Small intestine (tissue), 7 donors: ENCODE data around the gene MSI2. TPM values are rescaled to one million over a fixed set of nuclear protein-coding genes. Genes with fewer than 3 reads are reported as not detected.

ENCODE experiments used
- DNase-seq, 2 donors: peaks; one replicate each; pipeline versions ENCODE4 v3.0.0 to v3.0.0-alpha.2; 2013
- FAIRE-seq: peaks from 2 replicates; lab custom pipeline; 2012; peaks lifted over from hg19 to GRCh38; lab: Jason Lieb, UNC
- H3K27ac ChIP-seq, 3 donors: one replicate each; pipeline ENCODE4 v1.5.1; 2013; ENCODE audit warnings: low read length in 2 of 3, mild to moderate bottlenecking in 2 of 3, control low read depth in 1 of 3, inconsistent platforms in 1 of 3, low read depth in 1 of 3, moderate library complexity in 1 of 3
- H3K27me3 ChIP-seq, 3 donors: one replicate each; pipeline ENCODE4 v1.6.1; 2013; ENCODE audit warnings: low read length in 3 of 3, inconsistent platforms in 1 of 3; ENCODE audit not compliant: control insufficient read depth in 3 of 3, insufficient read depth in 3 of 3
- H3K36me3 ChIP-seq, 3 donors: one replicate each; pipeline ENCODE4 v1.6.1; 2013; ENCODE audit warnings: low read length in 3 of 3, inconsistent platforms in 1 of 3, low read depth in 1 of 3, mild to moderate bottlenecking in 1 of 3, moderate library complexity in 1 of 3; ENCODE audit not compliant: control insufficient read depth in 3 of 3, insufficient read depth in 2 of 3
- H3K4me1 ChIP-seq, 3 donors: one replicate each; pipeline ENCODE4 v1.6.1; 2013; ENCODE audit warnings: low read length in 2 of 3, inconsistent platforms in 1 of 3, low read depth in 1 of 3, mild to moderate bottlenecking in 1 of 3, moderate library complexity in 1 of 3; ENCODE audit not compliant: control insufficient read depth in 3 of 3, insufficient read depth in 2 of 3
- H3K4me3 ChIP-seq, 3 donors: one replicate each; pipeline ENCODE4 v1.5.1; 2013; ENCODE audit warnings: low read length in 3 of 3, control low read depth in 1 of 3, inconsistent platforms in 1 of 3, low read depth in 1 of 3, mild to moderate bottlenecking in 1 of 3, moderate library complexity in 1 of 3
- H3K9me3 ChIP-seq, 2 donors: one replicate each; pipeline ENCODE4 v1.6.1; 2013; ENCODE audit warnings: low read depth in 1 of 2, low read length in 1 of 2; ENCODE audit not compliant: control insufficient read depth in 2 of 2, insufficient read depth in 1 of 2
- WGBS, 3 donors: extraction: QIAGEN DNeasy Blood & Tissue Kit; methylation state at CpG; one replicate each; pipeline ENCODE4 v1.1.7; 2013; 5-methylcytosine and 5-hydroxymethylcytosine counted together
- polyA plus RNA-seq, 4 donors: library from polyadenylated mRNA; stranded (reverse) in 3 of 4; unstranded in 1 of 4; fragments of 200-250 nt in 3 of 4; fragments of 120-200 nt in 1 of 4; gene quantifications; one replicate each; pipeline versions ENCODE4 v1.2.1 to v1.2.3, GENCODE V29; 2013
- donor health status: healthy with polysubstance abuse.
- donor health status: control.
- donor health status: control.
- donor health status: Bipolar disorder and iron deficiency.
- donor health status: healthy.

MSI2 gene
- polyA plus RNA-seq, 4 donors, result 5.1 to 49.4 (median 12.6) TPM

DNA sequence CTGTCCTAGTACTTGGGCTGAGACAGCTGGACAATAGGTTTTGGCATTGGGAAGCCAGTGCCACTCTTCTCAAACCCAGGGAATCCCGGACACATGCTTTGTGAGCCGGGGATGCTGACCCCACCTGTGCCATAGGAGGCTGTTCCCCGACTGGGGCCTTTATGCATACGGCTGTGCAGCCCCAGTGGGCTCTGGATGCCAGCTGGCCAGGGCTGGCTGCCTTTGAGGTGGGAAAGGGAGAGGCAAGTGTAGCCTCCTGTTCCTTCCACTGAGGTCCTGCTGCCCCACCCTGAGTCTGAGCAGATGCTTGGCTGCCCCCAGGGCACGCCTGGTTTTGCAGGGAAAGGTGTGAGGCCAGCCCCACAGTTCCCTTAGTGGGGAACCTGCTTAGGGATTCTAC lies 383.1 kb downstream of the MSI2 start:
- 85 to 88% (median 86%) methylated on average over 5 of the region's 5 CpGs for WGBS, 3 donors
- Histone ChIP-seq H3K36me3 (peaks cover 0 to 76% (median 0%) of the 10 kb centered on the region in 3 donors), H3K27me3 (no peaks in the 10 kb centered on the region), H3K27ac (no peak overlapping the region), H3K9me3 (no peaks in the 10 kb centered on the region), H3K4me3 (no peak overlapping the region), H3K4me1 (no peaks in the 10 kb centered on the region)
- no peak for DNase-seq
- FAIRE-seq, result no peak

GRCh38 chr17:57640079-57640478 lies 383.8 kb downstream of the MSI2 start:
- no peak overlapping the region for H3K4me3 ChIP-seq
- 90 to 96% (median 91%) methylated on average over 7 of the region's 7 CpGs for WGBS, 3 donors
- DNase-seq, result no peak

DNA sequence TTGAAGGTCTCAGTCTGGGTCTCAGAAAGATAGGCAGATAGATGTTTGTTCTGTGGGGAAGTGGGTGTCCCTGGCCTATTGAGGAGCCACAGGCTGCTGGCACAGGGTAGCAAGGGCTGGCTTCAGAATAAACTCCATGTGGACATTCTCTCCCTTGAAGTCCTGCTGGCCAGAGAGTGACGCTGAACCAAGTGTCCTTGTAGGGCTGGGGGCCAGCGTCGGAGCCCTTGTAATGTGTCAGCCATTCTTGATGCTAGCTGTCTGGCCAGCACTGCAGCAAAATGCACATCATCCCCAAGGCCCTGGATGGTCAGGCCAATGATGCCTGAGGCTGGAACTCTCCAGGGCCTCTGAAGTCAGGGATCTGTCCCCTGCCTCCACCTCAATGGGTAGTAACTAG lies 385.4 kb downstream of the MSI2 start:
- Histone ChIP-seq H3K27me3 (no peaks in the 10 kb centered on the region), H3K9me3 (no peaks in the 10 kb centered on the region), H3K27ac (no peak overlapping the region), H3K4me1 (no peaks in the 10 kb centered on the region), H3K4me3 (no peak overlapping the region), H3K36me3 (peaks cover 0 to 73% (median 0%) of the 10 kb centered on the region in 3 donors)
- WGBS, 3 donors, result 90 to 100% (median 98%) methylated on average over 3 of the region's 3 CpGs
- FAIRE-seq (no peak), DNase-seq (no peak)

More at GRCh38 chr17:57640079-57640478, 383.8 kb downstream of the MSI2 start:
- no peaks in the 10 kb centered on the region for H3K9me3 ChIP-seq
- H3K27me3 ChIP-seq, result no peaks in the 10 kb centered on the region
- no peaks in the 10 kb centered on the region for H3K4me1 ChIP-seq
- H3K36me3 ChIP-seq, result peaks cover 0 to 80% (median 0%) of the 10 kb centered on the region in 3 donors
- no peak overlapping the region for H3K27ac ChIP-seq
- FAIRE-seq, result no peak

DNA sequence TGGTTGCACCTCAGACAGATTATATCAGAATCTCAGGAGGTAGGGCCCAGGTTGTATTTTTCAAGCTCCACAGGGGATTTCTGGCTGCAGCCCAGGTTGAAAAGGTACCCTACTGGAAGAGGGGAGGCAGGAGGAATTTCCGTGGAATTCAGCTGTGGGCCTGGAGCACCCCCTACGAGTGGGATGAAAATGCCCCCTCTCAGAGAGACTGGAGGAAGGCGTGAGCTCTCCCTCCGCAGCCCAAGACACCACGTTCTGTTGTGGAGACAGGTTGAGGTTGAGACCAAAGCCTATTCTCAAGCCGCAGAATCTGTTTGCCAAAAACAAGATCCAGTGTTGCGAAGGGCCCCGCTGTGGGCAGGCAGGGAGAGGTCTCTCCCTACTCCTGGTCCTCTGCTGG lies 386.7 kb downstream of the MSI2 start:
- H3K36me3 ChIP-seq, result peaks cover 0 to 66% (median 0%) of the 10 kb centered on the region in 3 donors
- no peak overlapping the region for H3K4me3 ChIP-seq
- H3K27ac ChIP-seq, result no peak overlapping the region
- no peaks in the 10 kb centered on the region for H3K4me1 ChIP-seq
- DNase-seq, result no peak
- no peaks in the 10 kb centered on the region for H3K9me3 ChIP-seq
- no peak for FAIRE-seq
- no peaks in the 10 kb centered on the region for H3K27me3 ChIP-seq
- 95 to 98% (median 96%) methylated on average over 8 of the region's 8 CpGs for WGBS, 3 donors

DNA sequence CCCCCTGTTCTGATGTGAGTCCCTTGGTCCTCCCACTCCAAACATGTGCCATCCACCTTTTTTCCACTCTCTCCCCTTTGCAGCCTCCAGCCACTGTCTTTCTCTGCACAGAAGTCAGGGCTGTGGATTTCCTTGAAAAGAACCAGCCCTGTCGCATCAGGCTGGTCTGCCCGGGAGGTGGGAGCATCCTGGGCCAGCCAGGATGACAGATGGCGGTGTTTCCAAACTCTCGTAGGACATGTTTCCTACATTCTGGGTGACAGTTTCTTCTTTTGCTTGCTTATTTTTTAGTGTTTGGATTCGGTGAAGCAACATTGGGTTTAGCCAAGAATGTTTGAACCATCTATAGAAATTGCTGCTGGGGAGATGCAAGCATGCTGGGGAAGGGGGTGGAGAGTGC lies 388.0 kb downstream of the MSI2 start:
- Histone ChIP-seq H3K4me1 (no peaks in the 10 kb centered on the region), H3K4me3 (no peak overlapping the region), H3K27me3 (no peaks in the 10 kb centered on the region), H3K27ac (no peak overlapping the region), H3K9me3 (no peaks in the 10 kb centered on the region), H3K36me3 (peaks cover 0 to 66% (median 0%) of the 10 kb centered on the region in 3 donors)
- FAIRE-seq (no peak), DNase-seq (no peak)
- 85 to 95% (median 92%) methylated on average over 5 of the region's 5 CpGs for WGBS, 3 donors

GRCh38 chr17:57645950-57646665 lies 389.8 kb downstream of the MSI2 start:
- no peaks in the 10 kb centered on the region for H3K27me3 ChIP-seq
- 83 to 90% (median 88%) methylated on average over 6 of the region's 6 CpGs for WGBS, 3 donors
- FAIRE-seq, result no peak
- H3K36me3 ChIP-seq, result peaks cover 0 to 69% (median 0%) of the 10 kb centered on the region in 3 donors
- H3K4me3 ChIP-seq, result no peak overlapping the region
- no peaks in the 10 kb centered on the region for H3K9me3 ChIP-seq
- H3K27ac ChIP-seq, result no peak overlapping the region
- no peaks in the 10 kb centered on the region for H3K4me1 ChIP-seq
- no peak for DNase-seq

GRCh38 chr17:57648720-57649119 lies 392.4 kb downstream of the MSI2 start:
- H3K4me3 ChIP-seq, result no peak overlapping the region
- WGBS, 3 donors, result 75 to 98% (median 93%) methylated on average over 5 of the region's 5 CpGs
- H3K9me3 ChIP-seq, result no peaks in the 10 kb centered on the region
- no peak for FAIRE-seq
- no peak for DNase-seq
- H3K27ac ChIP-seq, result no peak overlapping the region
- no peaks in the 10 kb centered on the region for H3K27me3 ChIP-seq
- peaks cover 0 to 62% (median 0%) of the 10 kb centered on the region in 3 donors for H3K36me3 ChIP-seq
- H3K4me1 ChIP-seq, result no peaks in the 10 kb centered on the region

GRCh38 chr17:57649191-57649590 lies 392.9 kb downstream of the MSI2 start:
- no peak for FAIRE-seq
- H3K27ac ChIP-seq, result no peak overlapping the region
- H3K9me3 ChIP-seq, result no peaks in the 10 kb centered on the region
- 97 to 100% (median 99%) methylated on average over 3 of the region's 3 CpGs for WGBS, 3 donors
- no peaks in the 10 kb centered on the region for H3K4me1 ChIP-seq
- peaks cover 0 to 63% (median 0%) of the 10 kb centered on the region in 3 donors for H3K36me3 ChIP-seq
- no peak overlapping the region for H3K4me3 ChIP-seq
- no peak for DNase-seq
- H3K27me3 ChIP-seq, result no peaks in the 10 kb centered on the region
